ENCODE results near the gene SLC22A4. TPM values are rescaled to one million over a fixed set of nuclear protein-coding genes. Genes with fewer than 3 reads are reported as not detected.

Gene SLC22A4
- total RNA-seq, 1 experiment from 2014 or later, result 0.72 TPM

GRCh38 chr5:132275367-132276220 lies 18.6 kb upstream of the SLC22A4 start:
- Histone ChIP-seq H3K56ac (ENCODE audit: insufficient read length, low read depth, low read length) (no peak overlapping the region), H3K14ac (ENCODE audit: insufficient read depth, low read length) (no peak overlapping the region; the same call in 1 of the 2 replicates), H3K18ac (ENCODE audit: insufficient read length, low read depth, low read length) (no peak overlapping the region), H3K79me2 (ENCODE audit: insufficient read depth, low read length) (no peaks in the 10 kb centered on the region), H4K91ac (ENCODE audit: insufficient read length, low read depth, low read length) (no peak overlapping the region), H3T11ph (ENCODE audit: low read length) (no peak overlapping the region), H4K20me1 (ENCODE audit: control insufficient read depth, insufficient read depth, insufficient read length) (no peaks in the 10 kb centered on the region), H3K27me3 (ENCODE audit: insufficient read depth, low read length) (no peaks in the 10 kb centered on the region), H3K4me1 (ENCODE audit: insufficient read depth, low read length) (0 out of 2 replicates have a peak, but pooled peaks cover 5% of the 10 kb centered on the region), H3K27ac (ENCODE audit: insufficient read length, low read depth, low read length) (no peak overlapping the region), H2AK5ac (ENCODE audit: insufficient read length, low read length) (no peak overlapping the region), H3K4ac (ENCODE audit: low read depth, low read length) (no peak overlapping the region), H2AFZ (ENCODE audit: low read length) (no peak overlapping the region), H2BK5ac (ENCODE audit: insufficient read length, low read length) (no peak overlapping the region), H2BK15ac (ENCODE audit: low read depth, low read length) (no peak overlapping the region), H2BK12ac (ENCODE audit: insufficient read length, low read depth, low read length) (no peak overlapping the region), H4K8ac (replicated peaks; ENCODE audit: insufficient read length, low read depth, low read length) (no peak overlapping the region), H2BK20ac (ENCODE audit: low read depth, low read length, poor library complexity, severe bottlenecking) (no peak overlapping the region), H3K4me2 (ENCODE audit: insufficient read depth, insufficient read length, low read length) (no peak overlapping the region), H3K79me1 (ENCODE audit: insufficient read depth, low read depth, low read length, poor library complexity, severe bottlenecking) (no peaks in the 10 kb centered on the region), H3K23ac (ENCODE audit: insufficient read length, low read depth, low read length) (no peak overlapping the region), H3K23me2 (ENCODE audit: insufficient read length, low read depth, low read length, poor library complexity, severe bottlenecking) (peaks cover 2% of the 10 kb centered on the region), H3K9me3 (ENCODE audit: control insufficient read depth, low read depth, low read length) (no peaks in the 10 kb centered on the region), H3K9ac (ENCODE audit: extremely low read depth, insufficient read length, low read length) (no peak overlapping the region), H2BK120ac (ENCODE audit: low read depth, low read length, poor library complexity, severe bottlenecking) (no peak overlapping the region), H4K5ac (ENCODE audit: insufficient read length, low read depth, low read length) (no peak overlapping the region)
- H3K9me3 Mint-ChIP-seq, result no peaks in the 10 kb centered on the region
- no peak overlapping the region for H3K4me3 Mint-ChIP-seq
- no peak for DNase-seq
- peaks cover 20 to 26% of the 10 kb centered on the region in 2 experiments for H3K4me1 Mint-ChIP-seq
- H3K36me3 Mint-ChIP-seq (ENCODE audit: insufficient read depth in 1 of 3, low read depth in 3 of 3), result peaks cover 0 to 3% (median 0%) of the 10 kb centered on the region in 3 experiments; a peak in 1 of 7 replicates
- TF ChIP-seq, protein P1, sequence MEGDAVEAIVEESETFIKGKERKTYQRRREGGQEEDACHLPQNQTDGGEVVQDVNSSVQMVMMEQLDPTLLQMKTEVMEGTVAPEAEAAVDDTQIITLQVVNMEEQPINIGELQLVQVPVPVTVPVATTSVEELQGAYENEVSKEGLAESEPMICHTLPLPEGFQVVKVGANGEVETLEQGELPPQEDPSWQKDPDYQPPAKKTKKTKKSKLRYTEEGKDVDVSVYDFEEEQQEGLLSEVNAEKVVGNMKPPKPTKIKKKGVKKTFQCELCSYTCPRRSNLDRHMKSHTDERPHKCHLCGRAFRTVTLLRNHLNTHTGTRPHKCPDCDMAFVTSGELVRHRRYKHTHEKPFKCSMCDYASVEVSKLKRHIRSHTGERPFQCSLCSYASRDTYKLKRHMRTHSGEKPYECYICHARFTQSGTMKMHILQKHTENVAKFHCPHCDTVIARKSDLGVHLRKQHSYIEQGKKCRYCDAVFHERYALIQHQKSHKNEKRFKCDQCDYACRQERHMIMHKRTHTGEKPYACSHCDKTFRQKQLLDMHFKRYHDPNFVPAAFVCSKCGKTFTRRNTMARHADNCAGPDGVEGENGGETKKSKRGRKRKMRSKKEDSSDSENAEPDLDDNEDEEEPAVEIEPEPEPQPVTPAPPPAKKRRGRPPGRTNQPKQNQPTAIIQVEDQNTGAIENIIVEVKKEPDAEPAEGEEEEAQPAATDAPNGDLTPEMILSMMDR (conservative IDR thresholded peaks at IDR 0.05), result no peak
- peaks cover 6% of the 10 kb centered on the region; the same call in 1 of the 2 replicates for H3K27me3 Mint-ChIP-seq (ENCODE audit: low read depth)
- 0 out of 7 replicates have a peak overlapping the region, but pooled peaks of 1 of the 3 experiments have one; percentile 44 for H3K27ac Mint-ChIP-seq
- no CpG with 5 or more reads among the region's 5 CpGs for WGBS (ENCODE audit: extremely low coverage, insufficient read length, low lambda C conversion rate)

Data from H9 (cell line).